Upper lobe of left lung (tissue), 4 donors: Measurements from ENCODE around the gene PLEKHG4B.
"Not testable (repeated sequence)": the region's sequence is repeated elsewhere in the genome, so short reads cannot be mapped to it uniquely, and the experiment has no call there.

Source experiments
- CTCF ChIP-seq, 6 experiments: fragments of 450-650 bp in 4 of 6; fragments of 200-600 bp in 2 of 6; sonication (generic) in 2 of 6; IDR thresholded peaks; one replicate each; pipeline ENCODE4 v1.5.1; 2016 to 2019; ENCODE audit warnings: antibody characterized with exemption in 6 of 6
- EP300 ChIP-seq, 4 donors: sonication (generic); formaldehyde crosslinking; IDR thresholded peaks; one replicate each; pipeline ENCODE4 v1.5.1; 2017; ENCODE audit warnings: antibody characterized with exemption in 4 of 4, control low read depth in 2 of 4
- POLR2A ChIP-seq, 4 donors: fragments of 450-650 bp; IDR thresholded peaks; one replicate each; pipeline ENCODE4 v1.5.1; 2016 to 2017; ENCODE audit warnings: antibody characterized with exemption in 4 of 4, mild to moderate bottlenecking in 2 of 4
- POLR2AphosphoS5 ChIP-seq, 2 donors: sonication (generic); formaldehyde crosslinking; IDR thresholded peaks; one replicate each; pipeline ENCODE4 v1.5.1; 2017; ENCODE audit warnings: antibody characterized with exemption in 2 of 2

GRCh38 chr5:164783-165182 lies 72.8 kb downstream of the PLEKHG4B start:
- TF ChIP-seq CTCF, POLR2A, POLR2AphosphoS5, EP300 (IDR thresholded peaks at IDR 0.05): not testable (repeated sequence)
